SK-N-SH (cell line): Measurements from ENCODE around the gene ZNF414. TPM values are rescaled to one million over a fixed set of nuclear protein-coding genes. Genes with fewer than 3 reads are reported as not detected.

ENCODE experiments used
- CTCF ChIA-PET: fragments of 300-600, 350-600 bp; formaldehyde crosslinking; extraction: SDS; loops from one replicate; lab custom pipeline; 2021; lab: Yijun Ruan, JAX
- POLR2A ChIA-PET: fragments of 350-600 bp; sonication (Branson Sonifier 250); formaldehyde crosslinking; extraction: SDS; loops from one replicate; lab custom pipeline; 2020; ENCODE audit warnings: antibody characterized with exemption, inconsistent platforms; lab: Yijun Ruan, JAX
- DNase-seq: peaks from one replicate; pipeline ENCODE4 v3.0.0; 2012
- H2AFZ ChIP-seq: fragments of 200-600 bp; sonication (generic); 2 replicates; pipeline ENCODE4 v1.8.1; 2016; ENCODE audit warnings: antibody characterized with exemption, mild to moderate bottlenecking, low read depth
- H3F3A ChIP-seq: fragments of 200-600 bp; sonication (generic); replicated peaks from 2 replicates; pipeline ENCODE3; 2016; ENCODE audit warnings: antibody characterized with exemption, mild to moderate bottlenecking; ENCODE audit not compliant: insufficient read depth
- H3K27ac ChIP-seq, 2 experiments: fragments of 200-500 bp in 1 of 2; fragments of 200-600 bp in 1 of 2; sonication (Bioruptor generic) in 1 of 2; sonication (generic), shearing (Covaris generic) in 1 of 2; 2 replicates each; pipeline versions ENCODE4 v1.5.1 to v1.6.1; 2014 to 2016; ENCODE audit warnings: low read depth in 2 of 2, inconsistent platforms in 1 of 2, low read length in 1 of 2, mild to moderate bottlenecking in 1 of 2, mixed read lengths in 1 of 2
- H3K27me3 ChIP-seq: fragments of 200-600 bp; sonication (generic), shearing (Covaris generic); 2 replicates; pipeline ENCODE4 v1.6.1; 2016; ENCODE audit warnings: mixed run types; ENCODE audit not compliant: insufficient read depth
- H3K36me3 ChIP-seq, 2 experiments: fragments of 200-500 bp in 1 of 2; fragments of 200-600 bp in 1 of 2; sonication (Bioruptor generic) in 1 of 2; sonication (generic) in 1 of 2; replicated peaks in 1 of 2; 2 replicates each; pipeline versions ENCODE3 to v1.5.1; 2014 to 2016; ENCODE audit warnings: low read length in 1 of 2, mild to moderate bottlenecking in 1 of 2; ENCODE audit not compliant: insufficient read depth in 2 of 2, control insufficient read depth in 1 of 2
- H3K4me1 ChIP-seq, 2 experiments: fragments of 200-500 bp in 1 of 2; fragments of 200-600 bp in 1 of 2; sonication (Bioruptor generic) in 1 of 2; sonication (generic), shearing (Covaris generic) in 1 of 2; 2 replicates each; pipeline versions ENCODE4 v1.5.1 to v1.6.1; 2014 to 2016; ENCODE audit warnings: low read depth in 1 of 2, low read length in 1 of 2, mixed run types in 1 of 2; ENCODE audit not compliant: insufficient read depth in 2 of 2, control insufficient read depth in 1 of 2
- H3K4me2 ChIP-seq: fragments of 200-600 bp; sonication (generic), shearing (Covaris generic); 2 replicates; pipeline ENCODE4 v1.6.1; 2017; ENCODE audit warnings: mixed run types
- H3K4me3 ChIP-seq, 2 experiments: fragments of 200-500 bp in 1 of 2; fragments of 200-600 bp in 1 of 2; sonication (Bioruptor generic) in 1 of 2; sonication (generic), shearing (Covaris generic) in 1 of 2; 2 replicates each; pipeline versions ENCODE4 v1.5.1 to v1.8.1; 2014 to 2016; ENCODE audit warnings: low read depth in 2 of 2, inconsistent platforms in 1 of 2, low read length in 1 of 2, mild to moderate bottlenecking in 1 of 2, mixed read lengths in 1 of 2, moderate library complexity in 1 of 2
- H3K79me2 ChIP-seq: fragments of 200-600 bp; sonication (generic); 2 replicates; pipeline ENCODE4 v1.8.1; 2017; ENCODE audit warnings: mild to moderate bottlenecking; ENCODE audit not compliant: insufficient read depth
- H3K9ac ChIP-seq: fragments of 200-600 bp; sonication (generic); 2 replicates; pipeline ENCODE4 v1.6.1; 2017; ENCODE audit warnings: mixed run types
- H3K9me2 ChIP-seq: fragments of 200-600 bp; sonication (generic); 2 replicates; pipeline ENCODE4 v1.6.1; 2017; ENCODE audit warnings: mixed run types
- H3K9me3 ChIP-seq: fragments of 200-600 bp; sonication (generic); 2 replicates; pipeline ENCODE4 v1.6.1; 2017; ENCODE audit warnings: mixed run types, mild to moderate bottlenecking, moderate library complexity
- H4K20me1 ChIP-seq: fragments of 200-600 bp; sonication (generic); 2 replicates; pipeline ENCODE4 v1.6.1; 2017; ENCODE audit warnings: mild to moderate bottlenecking, mixed run types; ENCODE audit not compliant: insufficient read depth
- CHD2 ChIP-seq: fragments of 150-350 bp; IDR thresholded peaks from 2 replicates; pipeline ENCODE4 v1.6.1; 2018; ENCODE audit warnings: low read length; ENCODE audit not compliant: partially characterized antibody
- ELF1 ChIP-seq: IDR thresholded peaks from 2 replicates; pipeline ENCODE4 v1.4.0; 2012
- EP300 ChIP-seq, 2 experiments: IDR thresholded peaks; 2 replicates each; pipeline versions ENCODE4 v1.4.0 to v1.6.1; 2012; ENCODE audit warnings: borderline replicate concordance in 1 of 2, low read depth in 1 of 2, low read length in 1 of 2
- EZH2phosphoT487 ChIP-seq: fragments of 200-600 bp; sonication (generic); IDR thresholded peaks from 2 replicates; pipeline ENCODE4 v1.6.1; 2017; ENCODE audit warnings: low read depth, mixed run types, mild to moderate bottlenecking, antibody characterized with exemption, moderate library complexity, borderline replicate concordance
- FOSL2 ChIP-seq: IDR thresholded peaks from 2 replicates; pipeline ENCODE4 v1.4.0; 2012; ENCODE audit warnings: low read depth, mild to moderate bottlenecking, moderate library complexity, borderline replicate concordance
- FOXJ3 ChIP-seq: sonication (generic); formaldehyde crosslinking; IDR thresholded peaks from 2 replicates; pipeline ENCODE4 v1.5.1; 2020; ENCODE audit warnings: mild to moderate bottlenecking, missing genetic modification reagents
- MXI1 ChIP-seq: IDR thresholded peaks from 2 replicates; pipeline ENCODE4 v1.6.1; 2012; ENCODE audit warnings: mild to moderate bottlenecking, low read depth, low read length, improper control_type of control experiment
- PBX3 ChIP-seq: IDR thresholded peaks from 2 replicates; pipeline ENCODE4; 2012
- RCOR1 ChIP-seq: fragments of 150-350 bp; IDR thresholded peaks from 2 replicates; pipeline ENCODE4 v1.6.1; 2017; ENCODE audit warnings: antibody characterized with exemption, low read length
- SIN3A ChIP-seq: IDR thresholded peaks from 2 replicates; pipeline ENCODE4 v1.6.1; 2012; ENCODE audit warnings: low read depth, mild to moderate bottlenecking, low read length, moderate library complexity, borderline replicate concordance
- TAF1 ChIP-seq: IDR thresholded peaks from 2 replicates; pipeline ENCODE4 v1.6.1; 2012; ENCODE audit warnings: low read depth, mild to moderate bottlenecking, low read length, moderate library complexity, borderline replicate concordance
- USF1 ChIP-seq: IDR thresholded peaks from 2 replicates; pipeline ENCODE4 v1.4.0; 2012; ENCODE audit warnings: low read depth, borderline replicate concordance
- WGBS: methylation state at CpG from one replicate; pipeline ENCODE4 v1.1.6; 2017; ENCODE audit warnings: low lambda C conversion rate; 5-methylcytosine and 5-hydroxymethylcytosine counted together
- polyA plus RNA-seq, 3 experiments: library from polyadenylated mRNA; depleted of rRNA; stranded (reverse); fragments of >200 nt; gene quantifications; 2 replicates each; pipeline ENCODE4 v1.2.3, GENCODE V29; 2012
- TF ChIP-seq, protein P1 (sequence below): fragments of 200-600 bp; sonication (generic); IDR thresholded peaks from 2 replicates; pipeline ENCODE4 v1.6.1; 2017; ENCODE audit warnings: antibody characterized with exemption, mild to moderate bottlenecking, moderate library complexity
- TF ChIP-seq, protein P2 (sequence below): IDR thresholded peaks from 2 replicates; pipeline ENCODE4 v1.4.0; 2012; ENCODE audit warnings: low read depth

The ZNF414 gene
- polyA plus RNA-seq, 1 of the 3 experiments (the other 2 are of a cell fraction): 17.0 TPM

- Histone ChIP-seq H3K4me2 (no peak overlapping the region), H3K9me3 (no peaks in the 10 kb centered on the region), H3K4me3 (no peak overlapping the region), H3F3A (peaks cover 9% of the 10 kb centered on the region), H3K4me1 (no peaks in the 10 kb centered on the region), H3K79me2 (no peaks in the 10 kb centered on the region), H2AFZ (no peak overlapping the region), H3K27ac (no peak overlapping the region), H4K20me1 (no peaks in the 10 kb centered on the region), H3K9ac (no peak overlapping the region), H3K27me3 (no peaks in the 10 kb centered on the region; the same call in 1 of the 2 replicates), H3K9me2 (no peaks in the 10 kb centered on the region), H3K36me3 (no peaks in the 10 kb centered on the region)
- no peak for TF ChIP-seq TAF1
- TF ChIP-seq EP300 (IDR thresholded peaks at IDR 0.05; ENCODE audit: borderline replicate concordance in 1 of 2, low read depth in 1 of 2, low read length in 1 of 2): no peak
- TF ChIP-seq, protein P1, sequence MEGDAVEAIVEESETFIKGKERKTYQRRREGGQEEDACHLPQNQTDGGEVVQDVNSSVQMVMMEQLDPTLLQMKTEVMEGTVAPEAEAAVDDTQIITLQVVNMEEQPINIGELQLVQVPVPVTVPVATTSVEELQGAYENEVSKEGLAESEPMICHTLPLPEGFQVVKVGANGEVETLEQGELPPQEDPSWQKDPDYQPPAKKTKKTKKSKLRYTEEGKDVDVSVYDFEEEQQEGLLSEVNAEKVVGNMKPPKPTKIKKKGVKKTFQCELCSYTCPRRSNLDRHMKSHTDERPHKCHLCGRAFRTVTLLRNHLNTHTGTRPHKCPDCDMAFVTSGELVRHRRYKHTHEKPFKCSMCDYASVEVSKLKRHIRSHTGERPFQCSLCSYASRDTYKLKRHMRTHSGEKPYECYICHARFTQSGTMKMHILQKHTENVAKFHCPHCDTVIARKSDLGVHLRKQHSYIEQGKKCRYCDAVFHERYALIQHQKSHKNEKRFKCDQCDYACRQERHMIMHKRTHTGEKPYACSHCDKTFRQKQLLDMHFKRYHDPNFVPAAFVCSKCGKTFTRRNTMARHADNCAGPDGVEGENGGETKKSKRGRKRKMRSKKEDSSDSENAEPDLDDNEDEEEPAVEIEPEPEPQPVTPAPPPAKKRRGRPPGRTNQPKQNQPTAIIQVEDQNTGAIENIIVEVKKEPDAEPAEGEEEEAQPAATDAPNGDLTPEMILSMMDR: no peak
- WGBS: 82% methylated on average over 12 of the region's 12 CpGs
- ChIA-PET CTCF (interaction anchor here (1.0 kb wide), 1 partner anchor 41 kb away, joined by 6 read pairs; no protein-coding TSS in a partner anchor), POLR2A (no interaction called here)
- DNase-seq: no peak
Observed at GRCh38 chr19:8539621-8540149, 25.7 kb upstream of the ZNF414 start.

DNA sequence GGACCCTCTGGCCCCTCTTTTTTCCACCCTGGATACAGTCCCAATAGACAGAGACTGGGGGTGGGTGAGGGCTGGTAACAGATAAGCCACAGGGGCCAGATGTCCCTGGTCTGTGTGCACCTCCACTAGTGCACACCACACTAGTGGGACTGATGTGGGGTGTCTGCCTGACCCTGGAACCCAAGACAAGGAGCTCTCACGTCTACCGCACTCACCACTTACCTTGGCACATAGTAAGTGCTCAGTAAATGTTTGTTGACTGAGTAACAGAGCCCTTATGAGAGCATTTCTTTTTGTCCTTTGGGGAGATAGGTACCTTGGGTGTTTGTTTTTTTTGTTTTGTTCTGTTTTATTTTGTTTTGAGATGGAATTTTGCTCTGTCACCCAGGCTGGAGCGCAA lies 23.1 kb upstream of the ZNF414 start:
- Histone ChIP-seq H2AFZ (no peak overlapping the region), H3K27ac (no peak overlapping the region), H3K4me3 (no peak overlapping the region), H3F3A (peaks cover 9% of the 10 kb centered on the region), H3K9ac (no peak overlapping the region), H3K36me3 (no peaks in the 10 kb centered on the region), H3K4me2 (no peak overlapping the region), H3K9me3 (no peaks in the 10 kb centered on the region), H3K79me2 (no peaks in the 10 kb centered on the region), H3K9me2 (no peaks in the 10 kb centered on the region), H4K20me1 (no peaks in the 10 kb centered on the region), H3K27me3 (no peaks in the 10 kb centered on the region; the same call in 1 of the 2 replicates), H3K4me1 (no peaks in the 10 kb centered on the region)
- DNase-seq: no peak
- no peak for TF ChIP-seq SIN3A
- POLR2A ChIA-PET: interaction anchor here (1.2 kb wide), 1 partner anchor 11 kb away, joined by 4 read pairs; no protein-coding TSS in a partner anchor
- WGBS: 89% methylated on average over 3 of the region's 3 CpGs
- CTCF ChIA-PET: no interaction called here

DNA sequence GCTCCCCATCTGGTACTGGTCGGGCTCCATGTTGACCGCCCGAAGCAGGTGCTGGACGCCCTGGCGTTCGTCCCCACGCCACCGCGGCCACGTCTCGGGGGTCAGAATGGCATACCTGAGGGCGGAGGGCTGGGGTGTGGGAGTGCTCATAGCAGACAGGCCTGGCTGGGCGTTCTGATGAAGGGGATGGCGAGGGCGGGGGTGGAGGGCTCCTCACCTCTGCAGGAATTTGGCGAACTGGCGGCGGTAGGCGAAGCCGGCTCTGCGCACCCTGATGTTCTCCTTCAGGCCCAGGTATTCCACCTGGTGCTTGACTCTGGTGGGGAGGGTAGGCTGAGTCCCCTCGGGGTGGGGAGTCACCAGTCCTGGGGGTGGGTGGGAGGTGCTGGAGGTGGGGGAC lies 22.3 kb upstream of the ZNF414 start:
- H2AFZ ChIP-seq: no peak overlapping the region
- no peaks in the 10 kb centered on the region for H3K36me3 ChIP-seq
- H3K9me3 ChIP-seq: no peaks in the 10 kb centered on the region
- H4K20me1 ChIP-seq: no peaks in the 10 kb centered on the region
- no peaks in the 10 kb centered on the region for H3K9me2 ChIP-seq
- H3K27ac ChIP-seq: no peak overlapping the region
- H3K9ac ChIP-seq: no peak overlapping the region
- H3K4me2 ChIP-seq: no peak overlapping the region
- H3K4me1 ChIP-seq: no peaks in the 10 kb centered on the region
- ChIA-PET POLR2A (no interaction called here), CTCF (no interaction called here)
- no peaks in the 10 kb centered on the region; the same call in 1 of the 2 replicates for H3K27me3 ChIP-seq
- H3K79me2 ChIP-seq: no peaks in the 10 kb centered on the region
- DNase-seq: no peak
- WGBS: 9% methylated on average over 12 of the region's 22 CpGs
- H3K4me3 ChIP-seq: no peak overlapping the region
- peaks cover 9% of the 10 kb centered on the region for H3F3A ChIP-seq
- no peak for TF ChIP-seq EZH2phosphoT487
- no peak for TF ChIP-seq USF1
- no peak for TF ChIP-seq TAF1
- no peak for TF ChIP-seq CHD2
- no peak for TF ChIP-seq FOSL2
- TF ChIP-seq ELF1: no peak
- TF ChIP-seq, protein P1: no peak
- no peak for TF ChIP-seq EP300 (IDR thresholded peaks at IDR 0.05; ENCODE audit: borderline replicate concordance in 1 of 2, low read depth in 1 of 2, low read length in 1 of 2)
- TF ChIP-seq, protein P2, sequence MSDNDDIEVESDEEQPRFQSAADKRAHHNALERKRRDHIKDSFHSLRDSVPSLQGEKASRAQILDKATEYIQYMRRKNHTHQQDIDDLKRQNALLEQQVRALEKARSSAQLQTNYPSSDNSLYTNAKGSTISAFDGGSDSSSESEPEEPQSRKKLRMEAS: no peak
- TF ChIP-seq MXI1: no peak
- TF ChIP-seq PBX3: no peak
- no peak for TF ChIP-seq RCOR1
- no peak for TF ChIP-seq FOXJ3 (CRISPR knock-in tag)
